Measurements from ENCODE around the gene ALKBH4.
"Not testable (repeated sequence)": the region's sequence is repeated elsewhere in the genome, so short reads cannot be mapped to it uniquely, and the experiment has no call there.

Gene ALKBH4

GRCh38 chr7:102464577-102465280 is at the start of gene ALKBH4, which contains the start of gene LRWD1:
Gene ALKBH4, minus strand, starts transcription at chr7:102464863. Its CDS starts 27 bp downstream, at chr7:102464836.
Gene LRWD1, plus strand, starts transcription at chr7:102464984. Its CDS starts 97 bp downstream, at chr7:102465081.
- Mint-ChIP-seq H3K27me3 (ENCODE audit: low read depth, poor library complexity) (peaks cover 3% of the 10 kb centered on the region), H3K9me3 (no peaks in the 10 kb centered on the region), H3K27ac (peak within 1 kb of the TSS; percentile 80), H3K4me1 (peaks cover 31% of the 10 kb centered on the region), H3K36me3 (ENCODE audit: low read depth) (peaks cover 17% of the 10 kb centered on the region), H3K4me3 (peak within 1 kb of the TSS; percentile 97)
- peak; percentile 31 for TF ChIP-seq CTCF (IDR thresholded peaks at IDR 0.05)
- peak; percentile 95 for DNase-seq

GRCh38 chr7:102512642-102513221 is 48.1 kb upstream of the ALKBH4 start:
- H3K27ac Mint-ChIP-seq; H3K9me3 Mint-ChIP-seq; H3K27me3 Mint-ChIP-seq (ENCODE audit: low read depth, poor library complexity); H3K4me1 Mint-ChIP-seq; H3K36me3 Mint-ChIP-seq (ENCODE audit: low read depth): not testable (repeated sequence)
- peak overlapping the region; percentile 15 for H3K4me3 Mint-ChIP-seq
- peak; percentile 8 for DNase-seq

- DNase-seq; H3K4me1 Mint-ChIP-seq; H3K4me3 Mint-ChIP-seq; H3K9me3 Mint-ChIP-seq; H3K27ac Mint-ChIP-seq; H3K36me3 Mint-ChIP-seq (ENCODE audit: low read depth); H3K27me3 Mint-ChIP-seq (ENCODE audit: low read depth, poor library complexity): not testable (repeated sequence)
Observed at GRCh38 chr7:102511860-102512522, 47.3 kb upstream of the ALKBH4 start.

GRCh38 chr7:102510575-102510974 is 45.9 kb upstream of the ALKBH4 start:
- not testable (repeated sequence) for H3K4me1 Mint-ChIP-seq; H3K36me3 Mint-ChIP-seq (ENCODE audit: low read depth); H3K9me3 Mint-ChIP-seq; DNase-seq; H3K27ac Mint-ChIP-seq; H3K27me3 Mint-ChIP-seq (ENCODE audit: low read depth, poor library complexity); H3K4me3 Mint-ChIP-seq

- not testable (repeated sequence) for DNase-seq; H3K27ac Mint-ChIP-seq; H3K4me3 Mint-ChIP-seq; H3K27me3 Mint-ChIP-seq (ENCODE audit: low read depth, poor library complexity); H3K4me1 Mint-ChIP-seq; H3K9me3 Mint-ChIP-seq; H3K36me3 Mint-ChIP-seq (ENCODE audit: low read depth)
Observed at GRCh38 chr7:102507410-102508088, 42.9 kb upstream of the ALKBH4 start.

GRCh38 chr7:102505298-102506185 is 40.9 kb upstream of the ALKBH4 start:
- H3K9me3 Mint-ChIP-seq; DNase-seq; H3K4me3 Mint-ChIP-seq; H3K27me3 Mint-ChIP-seq (ENCODE audit: low read depth, poor library complexity); H3K27ac Mint-ChIP-seq; H3K4me1 Mint-ChIP-seq; H3K36me3 Mint-ChIP-seq (ENCODE audit: low read depth): not testable (repeated sequence)

GRCh38 chr7:102503141-102503540 is 38.5 kb upstream of the ALKBH4 start:
- not testable (repeated sequence) for H3K36me3 Mint-ChIP-seq (ENCODE audit: low read depth); H3K9me3 Mint-ChIP-seq; H3K27ac Mint-ChIP-seq; DNase-seq; H3K4me1 Mint-ChIP-seq; H3K27me3 Mint-ChIP-seq (ENCODE audit: low read depth, poor library complexity); H3K4me3 Mint-ChIP-seq

GRCh38 chr7:102498321-102498720 is 33.7 kb upstream of the ALKBH4 start:
- H3K9me3 Mint-ChIP-seq, result not testable (repeated sequence)

GRCh38 chr7:102497308-102497707 is 32.6 kb upstream of the ALKBH4 start:
- not testable (repeated sequence) for H3K4me1 Mint-ChIP-seq; H3K27me3 Mint-ChIP-seq (ENCODE audit: low read depth, poor library complexity); DNase-seq; H3K36me3 Mint-ChIP-seq (ENCODE audit: low read depth); H3K27ac Mint-ChIP-seq; H3K4me3 Mint-ChIP-seq; H3K9me3 Mint-ChIP-seq

More at GRCh38 chr7:102498321-102498720, 33.7 kb upstream of the ALKBH4 start:
- H3K27ac Mint-ChIP-seq; H3K27me3 Mint-ChIP-seq (ENCODE audit: low read depth, poor library complexity); DNase-seq; H3K4me3 Mint-ChIP-seq; H3K4me1 Mint-ChIP-seq; H3K36me3 Mint-ChIP-seq (ENCODE audit: low read depth): not testable (repeated sequence)

- not testable (repeated sequence) for H3K4me3 Mint-ChIP-seq; DNase-seq; H3K27me3 Mint-ChIP-seq (ENCODE audit: low read depth, poor library complexity); H3K36me3 Mint-ChIP-seq (ENCODE audit: low read depth); H3K27ac Mint-ChIP-seq; H3K9me3 Mint-ChIP-seq; H3K4me1 Mint-ChIP-seq
Observed at GRCh38 chr7:102496861-102497260, 32.2 kb upstream of the ALKBH4 start.

- not testable (repeated sequence) for H3K4me1 Mint-ChIP-seq; DNase-seq; H3K27ac Mint-ChIP-seq; H3K27me3 Mint-ChIP-seq (ENCODE audit: low read depth, poor library complexity); H3K9me3 Mint-ChIP-seq; H3K36me3 Mint-ChIP-seq (ENCODE audit: low read depth); H3K4me3 Mint-ChIP-seq
Observed at GRCh38 chr7:102494473-102495149, 29.9 kb upstream of the ALKBH4 start.

GRCh38 chr7:102494026-102494425 is 29.4 kb upstream of the ALKBH4 start:
- H3K36me3 Mint-ChIP-seq (ENCODE audit: low read depth); DNase-seq; H3K4me3 Mint-ChIP-seq; H3K27ac Mint-ChIP-seq; H3K27me3 Mint-ChIP-seq (ENCODE audit: low read depth, poor library complexity); H3K9me3 Mint-ChIP-seq; H3K4me1 Mint-ChIP-seq: not testable (repeated sequence)

All from nephron progenitor cell (in vitro differentiated cells).